K562 (cell line): ENCODE data around the gene TMED6. TPM values are rescaled to one million over a fixed set of nuclear protein-coding genes. Genes with fewer than 3 reads are reported as not detected.

Experiments
- ATAC-seq: fragments of 200-7000 bp; cut with Tn5 transposase; 3 replicates; pipeline ENCODE4 v1.9.1; 2020; ENCODE audit warnings: moderate library complexity
- BruUV-seq: library from RNA; stranded (reverse); fragments of 400-500 nt; replicated peaks from 2 replicates; lab custom pipeline; 2021; lab: Mats Ljungman, UMichigan
- CTCF ChIA-PET: fragments of 300-600 bp; formaldehyde crosslinking; extraction: SDS; loops from one replicate; lab custom pipeline; 2021; ENCODE audit warnings: low intra/inter-chr PET ratio; lab: Yijun Ruan, JAX
- POLR2A ChIA-PET: fragments of 300-600, 350-650 bp; sonication (Branson Sonifier 250); formaldehyde crosslinking; extraction: SDS; loops from one replicate; lab custom pipeline; 2021; ENCODE audit warnings: antibody characterized with exemption, inconsistent platforms; lab: Yijun Ruan, JAX
- DNase-seq, 4 experiments: peaks; one replicate each; pipeline versions ENCODE4 v3.0.0 to v3.0.0-alpha.2; 2011 to 2018; ENCODE audit warnings: low spot score in 3 of 4, mixed read lengths in 3 of 4; ENCODE audit errors: extremely low read depth in 1 of 4
- FAIRE-seq: peaks from 2 replicates; lab custom pipeline; 2011; peaks lifted over from hg19 to GRCh38; lab: Jason Lieb, UNC
- H2AFZ ChIP-seq: 2 replicates; pipeline ENCODE4 v1.6.0; 2011; ENCODE audit warnings: low read depth, low read length, control low read depth, inconsistent platforms
- H3K27ac ChIP-seq: fragments of 200-600 bp; 3 replicates; pipeline ENCODE4 v1.8.0; 2011; ENCODE audit warnings: low read depth, mild to moderate bottlenecking, control low read depth, inconsistent platforms, low read length, moderate library complexity, mixed read lengths; ENCODE audit errors: extremely low read depth
- H3K27me3 ChIP-seq, 2 experiments: fragments of 300-600 bp in 1 of 2; 2 replicates in 1 of 2; 3 replicates in 1 of 2; pipeline versions ENCODE4 v1.6.0 to v1.8.0; 2011; ENCODE audit warnings: inconsistent platforms in 2 of 2, low read length in 2 of 2, mild to moderate bottlenecking in 1 of 2, mixed read lengths in 1 of 2, moderate library complexity in 1 of 2; ENCODE audit not compliant: control insufficient read depth in 2 of 2, insufficient read depth in 2 of 2
- H3K36me3 ChIP-seq: fragments of 300-600 bp; 3 replicates; pipeline ENCODE4 v1.8.0; 2011; ENCODE audit warnings: mild to moderate bottlenecking, low read length, inconsistent platforms; ENCODE audit not compliant: control insufficient read depth, insufficient read depth
- H3K4me1 ChIP-seq, 2 experiments: fragments of 200-600 bp in 1 of 2; replicated peaks in 1 of 2; 2 replicates in 1 of 2; 3 replicates in 1 of 2; pipeline versions ENCODE4 v1.5.1 to v1.8.0; 2011; ENCODE audit warnings: inconsistent platforms in 2 of 2, low read length in 2 of 2, mild to moderate bottlenecking in 1 of 2, mixed read lengths in 1 of 2, moderate library complexity in 1 of 2; ENCODE audit not compliant: control insufficient read depth in 2 of 2, insufficient read depth in 2 of 2
- H3K4me2 ChIP-seq: 2 replicates; pipeline ENCODE4 v1.6.1; 2011; ENCODE audit warnings: low read length, control low read depth, inconsistent platforms, mixed read lengths; ENCODE audit not compliant: insufficient read depth
- H3K4me3 ChIP-seq: fragments of 200-600 bp; sonication (generic), shearing (Covaris generic); 2 replicates; pipeline ENCODE4 v1.5.1; 2016; ENCODE audit warnings: control low read depth, inconsistent platforms
- H3K79me2 ChIP-seq: fragments of 200-600 bp; 3 replicates; pipeline ENCODE4 v1.8.0; 2011; ENCODE audit warnings: low read length, inconsistent platforms; ENCODE audit not compliant: control insufficient read depth, insufficient read depth
- H3K9ac ChIP-seq, 2 experiments: 2 replicates each; pipeline versions ENCODE4 v1.6.0 to v1.6.1; 2011; ENCODE audit warnings: low read depth in 2 of 2, low read length in 2 of 2, control low read depth in 1 of 2, inconsistent platforms in 1 of 2, mild to moderate bottlenecking in 1 of 2, mixed read lengths in 1 of 2; ENCODE audit not compliant: insufficient read depth in 1 of 2
- H3K9me1 ChIP-seq: one replicate; pipeline ENCODE4 v1.6.0; 2011; ENCODE audit warnings: inconsistent platforms, mild to moderate bottlenecking, low read length, moderate library complexity; ENCODE audit not compliant: control insufficient read depth, insufficient read depth
- H3K9me3 ChIP-seq: replicated peaks from 2 replicates; pipeline ENCODE4 v1.5.1; 2011; ENCODE audit warnings: low read depth, low read length, inconsistent platforms; ENCODE audit not compliant: control insufficient read depth, insufficient read depth
- H4K20me1 ChIP-seq: replicated peaks from 2 replicates; pipeline ENCODE4 v1.6.1; 2011; ENCODE audit warnings: low read length, inconsistent platforms, mixed read lengths; ENCODE audit not compliant: control insufficient read depth, insufficient read depth
- KLF16 ChIP-seq: IDR thresholded peaks from 2 replicates; pipeline ENCODE4 v1.6.1; 2016; ENCODE audit warnings: antibody characterized with exemption
- TFAP4 ChIP-seq: sonication (generic); formaldehyde crosslinking; IDR thresholded peaks from 2 replicates; pipeline ENCODE4 v1.8.0; 2022; ENCODE audit warnings: missing genetic modification reagents, mild to moderate bottlenecking, moderate library complexity, borderline replicate concordance
- ZEB2 ChIP-seq: fragments of 450-650 bp; IDR thresholded peaks from 2 replicates; pipeline ENCODE4 v1.6.1; 2016
- ZNF407 ChIP-seq: fragments of 450-650 bp; IDR thresholded peaks from 2 replicates; pipeline ENCODE4 v1.6.1; 2016; ENCODE audit warnings: low read depth
- WGBS: fragments of 100-300 bp; shearing (Covaris generic); methylation state at CpG from one replicate; pipeline ENCODE4 v1.1.6; 2016; ENCODE audit warnings: low coverage, mixed read lengths; ENCODE audit not compliant: insufficient coverage; ENCODE audit errors: missing lambda C conversion rate; 5-methylcytosine and 5-hydroxymethylcytosine counted together
- in situ Hi-C: fragments of 300-500 bp; cut with MboI; formaldehyde crosslinking; loops from 4 replicates; pipeline ENCODE4 v1.15.0; 2018; ENCODE audit warnings: inconsistent platforms, mixed read lengths
- intact Hi-C: fragments of 100-400 bp; cut with micrococcal nuclease; formaldehyde crosslinking; loops from 2 replicates; pipeline ENCODE4 v1.14.2; 2022
- polyA plus RNA-seq, 8 experiments: library from polyadenylated mRNA; depleted of rRNA in 4 of 8; stranded (reverse) in 5 of 8; unstranded in 3 of 8; fragments of >200 nt; fragmentation: Nextera tagmentation in 2 of 8; fragmentation: Illumina TruSeq in 1 of 8; extraction: Ambion mirVana in 2 of 8; extraction: Trizol in 1 of 8; gene quantifications; 2 replicates each; pipeline versions ENCODE4 v1.2.1 to v1.2.3, GENCODE V29; 2011 to 2014; ENCODE audit warnings: inconsistent platforms in 1 of 8, missing spikeins in 1 of 8
- total RNA-seq, 7 experiments: library from RNA; depleted of rRNA in 6 of 7; stranded (reverse); fragments of >200 nt in 6 of 7; fragmentation: Illumina TruSeq in 2 of 7; extraction: Trizol in 2 of 7; gene quantifications; 2 replicates each; pipeline versions ENCODE4 v1.2.1 to v1.2.3, GENCODE V29; 2011 to 2021; ENCODE audit warnings: low replicate concordance in 1 of 7

The TMED6 gene
- total and polyA plus RNA-seq, 9 of the 15 experiments (the other 6 are each of a cell fraction or from before 2014, with no cell fraction given) = 0.14 to 0.45 (median 0.25) TPM; not detected in 2

GRCh38 chr16:69307091-69307490, 44.5 kb downstream of the TMED6 start (continued):
- no peak for TF ChIP-seq TFAP4

- CTCF ChIA-PET = no interaction called here
- H3K4me2 ChIP-seq = no peak overlapping the region
- no peaks in the 10 kb centered on the region for H4K20me1 ChIP-seq
- no peaks in the 10 kb centered on the region; the same call in 2 of the 3 replicates for H3K36me3 ChIP-seq
- no peak overlapping the region for H2AFZ ChIP-seq
- in situ Hi-C loops (no loop called here), intact Hi-C loops (loop anchor here (10.0 kb wide), 1 partner anchor 461 kb away; the partner anchor contains the start of gene TANGO6)
- H3K9me1 ChIP-seq = no peaks in the 10 kb centered on the region
- TF ChIP-seq KLF16 (no peak), ZEB2 (no peak), ZNF407 (no peak)
- no peaks in the 10 kb centered on the region for H3K9me3 ChIP-seq
- no TSS peak for BruUV-seq
- H3K9ac ChIP-seq = no peak overlapping the region
- peaks cover 2% of the 10 kb centered on the region in 2 experiments; a peak in 2 of 5 replicates for H3K4me1 ChIP-seq
- FAIRE-seq (no peak), ATAC-seq (no peak), DNase-seq (no peak)
- POLR2A ChIA-PET = no interaction called here
- H3K79me2 ChIP-seq = no peaks in the 10 kb centered on the region
- no peak overlapping the region for H3K27ac ChIP-seq
- 20% methylated on average over 1 of the region's 1 CpG for WGBS
- no peaks in the 10 kb centered on the region for H3K27me3 ChIP-seq
- H3K4me3 ChIP-seq = no peak overlapping the region
These were observed 45.6 kb downstream of the TMED6 start for GRCh38 chr16:69306031-69306430.
